HTERT RPE-1 (cell line): ENCODE data around the gene B4GALT5.
"Not testable (repeated sequence)": the region's sequence is repeated elsewhere in the genome, so short reads cannot be mapped to it uniquely, and the experiment has no call there.

ENCODE experiments used
- in situ Hi-C: fragments of 300-500 bp; cut with MboI; formaldehyde crosslinking; loops from 4 replicates; pipeline ENCODE4 v1.14.3; 2020; ENCODE audit warnings: low sequenced_read_pairs

The B4GALT5 gene

GRCh38 chr20:49737260-49737659, 23.6 kb upstream of the B4GALT5 start:
- in situ Hi-C loops = no loop called here

GRCh38 chr20:49729780-49730179, 16.1 kb upstream of the B4GALT5 start:
- in situ Hi-C loops = no loop called here

GRCh38 chr20:49727894-49728885, 14.5 kb upstream of the B4GALT5 start:
- in situ Hi-C loops = no loop called here

GRCh38 chr20:49727478-49727877, 13.8 kb upstream of the B4GALT5 start:
- in situ Hi-C loops = no loop called here

GRCh38 chr20:49725694-49726093, 12.0 kb upstream of the B4GALT5 start:
- in situ Hi-C loops = no loop called here

- in situ Hi-C loops = not testable (repeated sequence)
Measured at GRCh38 chr20:49725224-49725606, 11.5 kb upstream of the B4GALT5 start.

GRCh38 chr20:49724408-49725223, 10.9 kb upstream of the B4GALT5 start:
- in situ Hi-C loops = no loop called here

GRCh38 chr20:49723758-49724157, 10.1 kb upstream of the B4GALT5 start:
- in situ Hi-C loops = not testable (repeated sequence)

- in situ Hi-C loops = not testable (repeated sequence)
Measured at GRCh38 chr20:49721326-49721725, 7.6 kb upstream of the B4GALT5 start.

- in situ Hi-C loops = no loop called here
Measured at GRCh38 chr20:49715466-49715865, 1.8 kb upstream of the B4GALT5 start.

- in situ Hi-C loops = no loop called here
Measured at GRCh38 chr20:49712996-49713752, 504 bp downstream of the B4GALT5 start.

GRCh38 chr20:49712646-49712995, 1.1 kb downstream of the B4GALT5 start:
- in situ Hi-C loops = no loop called here

GRCh38 chr20:49712118-49712517, 1.6 kb downstream of the B4GALT5 start:
- in situ Hi-C loops = no loop called here

GRCh38 chr20:49711667-49711987, 2.1 kb downstream of the B4GALT5 start:
- in situ Hi-C loops = no loop called here

GRCh38 chr20:49710971-49711666, 2.6 kb downstream of the B4GALT5 start:
- in situ Hi-C loops = no loop called here

- in situ Hi-C loops = no loop called here
Measured at GRCh38 chr20:49707118-49707517, 6.6 kb downstream of the B4GALT5 start.

GRCh38 chr20:49706630-49707091, 7.0 kb downstream of the B4GALT5 start:
- in situ Hi-C loops = no loop called here

- in situ Hi-C loops = not testable (repeated sequence)
Measured at GRCh38 chr20:49705893-49706292, 7.8 kb downstream of the B4GALT5 start.

- in situ Hi-C loops = no loop called here
Measured at GRCh38 chr20:49705358-49705757, 8.3 kb downstream of the B4GALT5 start.

- in situ Hi-C loops = no loop called here
Measured at GRCh38 chr20:49704932-49705336, 8.7 kb downstream of the B4GALT5 start.

- in situ Hi-C loops = no loop called here
Measured at GRCh38 chr20:49701916-49702315, 11.8 kb downstream of the B4GALT5 start.
